HT-29 (cell line): ENCODE measurements around the gene NEDD4L. TPM values are rescaled to one million over a fixed set of nuclear protein-coding genes. Genes with fewer than 3 reads are reported as not detected.
A peak's percentile ranks its signal among the peaks of the same experiment; 100 is the strongest.

ENCODE experiments used
- DNase-seq: peaks from one replicate; pipeline ENCODE4 v3.0.0-alpha.2; 2015; ENCODE audit warnings: low spot score
- total RNA-seq: library from RNA; depleted of rRNA; stranded (reverse); fragments of >200 nt; shearing (Covaris generic); gene quantifications from 2 replicates; pipeline ENCODE4 v1.2.3, GENCODE V29; 2014

Gene NEDD4L
- total RNA-seq, 1 experiment from 2014 or later = 83.9 TPM

GRCh38 chr18:58117786-58118403, 73.9 kb downstream of the NEDD4L start:
- DNase-seq = peak; percentile 68

DNA sequence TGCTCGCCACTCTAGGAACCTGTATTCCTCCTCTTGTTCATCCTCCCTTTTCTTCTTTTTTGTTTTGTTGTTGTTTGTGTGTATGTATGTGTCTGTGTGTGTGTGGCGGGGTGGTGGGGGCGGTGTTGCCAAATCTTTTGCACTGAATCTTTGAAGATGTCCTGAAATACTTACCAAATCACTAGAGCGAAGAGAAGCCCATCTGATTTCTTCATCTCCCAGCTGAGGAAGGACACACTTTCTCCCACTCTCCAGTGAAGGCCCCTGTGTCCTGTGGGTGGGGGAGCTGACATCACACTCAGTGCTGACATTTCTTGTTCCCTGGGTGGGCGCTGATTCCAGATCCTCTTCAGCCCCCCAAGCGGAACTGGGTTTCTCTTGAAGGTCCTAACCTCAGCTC, 74.5 kb downstream of the NEDD4L start:
- no peak for DNase-seq

- no peak for DNase-seq
These were observed 75.8 kb downstream of the NEDD4L start for GRCh38 chr18:58119819-58120218.

DNA sequence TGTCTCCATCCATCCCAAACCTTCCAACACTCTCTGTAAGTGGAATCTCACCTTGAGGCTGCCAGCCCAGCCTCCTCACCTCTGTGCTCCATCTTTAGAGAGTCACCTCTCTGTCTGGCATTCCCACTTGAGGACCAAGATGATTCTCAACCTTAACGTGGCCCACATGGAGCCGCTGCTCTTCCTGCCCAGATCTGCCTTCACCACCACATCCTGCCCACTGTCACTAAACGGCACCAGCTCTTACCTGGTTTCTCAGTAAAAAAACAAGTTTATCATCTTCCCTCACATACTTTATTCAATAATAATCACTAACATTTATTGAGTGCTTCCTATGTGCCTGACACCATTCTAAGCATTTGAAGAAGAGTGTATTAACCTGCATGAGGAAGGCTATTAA, 80.4 kb downstream of the NEDD4L start:
- DNase-seq = no peak

DNA sequence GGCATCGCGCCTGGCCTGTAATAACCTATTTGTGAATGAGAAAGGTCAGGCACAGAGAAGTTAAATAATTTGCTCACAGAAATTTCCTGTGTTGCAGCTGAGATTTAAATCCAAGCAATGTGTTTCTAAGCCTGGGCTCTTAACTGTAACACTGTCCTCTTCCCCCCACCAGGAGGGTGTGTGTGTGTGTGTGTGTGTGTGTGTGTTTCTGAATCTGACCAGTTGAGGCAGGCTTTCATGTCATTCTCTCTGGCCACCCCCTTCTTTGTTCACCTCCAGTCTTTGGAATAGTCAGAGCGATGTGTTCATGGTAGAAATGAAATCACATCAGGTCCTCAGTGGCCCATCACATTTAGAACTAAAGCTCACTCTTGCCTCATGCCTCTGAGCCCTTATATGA, 81.2 kb downstream of the NEDD4L start:
- DNase-seq = no peak

DNA sequence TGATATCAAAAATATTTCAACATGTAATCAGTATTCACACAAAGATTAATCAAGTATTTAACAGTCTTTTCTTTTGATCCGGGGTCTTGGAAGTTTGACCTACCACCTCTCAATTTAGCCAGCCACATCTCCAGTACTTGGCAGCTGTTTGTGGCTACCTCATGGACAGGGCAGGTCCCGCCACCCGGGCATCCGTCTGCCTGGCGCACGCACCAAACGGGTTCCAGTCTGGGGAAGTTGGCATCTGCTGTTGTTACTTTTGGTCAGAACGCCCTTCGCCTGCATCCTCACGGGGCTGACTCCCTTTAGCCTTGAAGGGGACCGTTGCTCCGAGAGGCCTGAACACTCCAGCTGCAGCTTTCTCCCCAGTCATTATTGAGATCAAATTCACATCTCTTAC, 81.7 kb downstream of the NEDD4L start:
- DNase-seq = no peak

- DNase-seq = peak; percentile 22
These were observed 84.7 kb downstream of the NEDD4L start for GRCh38 chr18:58128381-58129374.

DNA sequence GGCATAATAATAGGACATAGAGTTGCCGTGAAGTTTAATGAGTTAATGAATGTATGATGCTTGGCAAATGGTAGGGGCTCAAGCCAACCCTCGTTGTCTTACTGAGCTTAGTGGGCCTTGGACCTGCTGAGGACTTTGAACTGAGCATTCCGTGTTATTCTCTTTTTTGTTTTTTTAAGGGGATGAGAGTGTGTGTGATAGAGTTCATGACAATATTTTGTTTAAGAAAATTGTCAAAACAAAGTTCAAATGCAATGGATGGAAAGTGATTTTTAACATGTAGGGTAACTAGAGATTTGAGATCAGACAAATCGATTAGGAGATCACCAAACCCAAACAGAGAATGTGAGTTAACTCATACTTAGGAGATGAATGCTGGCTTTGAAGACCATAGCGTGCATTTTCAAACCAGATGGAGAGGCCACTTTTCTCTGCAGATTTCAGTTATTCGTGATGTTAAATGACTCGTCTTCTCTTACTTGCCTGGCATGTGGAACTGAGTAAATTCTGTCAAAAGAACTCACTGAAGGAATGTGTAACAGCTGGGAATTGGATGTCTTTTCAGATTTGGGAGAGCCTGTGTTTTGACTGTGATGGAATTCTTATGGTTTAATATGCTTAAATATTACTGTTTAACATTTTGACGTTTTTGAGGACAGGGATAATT, 88.7 kb downstream of the NEDD4L start:
- DNase-seq = no peak

DNA sequence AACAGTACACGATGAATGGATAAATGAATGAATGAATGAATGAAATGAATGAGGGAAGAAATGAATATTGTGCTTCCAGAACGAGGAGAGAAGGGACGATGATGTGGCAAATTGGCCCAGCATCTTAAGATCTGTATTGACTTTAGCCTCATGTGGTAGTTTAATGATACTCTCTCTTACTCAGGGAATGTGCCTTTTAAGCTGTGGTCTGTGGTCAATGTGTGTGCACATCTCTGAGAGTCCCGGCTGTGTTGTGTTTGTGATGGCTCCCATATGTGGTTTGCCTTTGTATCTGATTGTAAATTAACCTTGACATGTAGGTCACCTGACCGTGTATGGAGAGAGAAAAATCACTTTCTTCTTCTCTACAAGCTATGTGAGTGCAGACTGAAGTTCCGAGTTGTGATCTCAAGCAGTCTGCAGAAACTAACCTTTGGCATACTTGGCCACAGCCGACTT, 91.2 kb downstream of the NEDD4L start:
- no peak for DNase-seq

- peak; percentile 73 for DNase-seq
These were observed 91.8 kb downstream of the NEDD4L start for GRCh38 chr18:58135701-58136331.

GRCh38 chr18:58136879-58137278, 92.9 kb downstream of the NEDD4L start:
- DNase-seq = no peak

DNA sequence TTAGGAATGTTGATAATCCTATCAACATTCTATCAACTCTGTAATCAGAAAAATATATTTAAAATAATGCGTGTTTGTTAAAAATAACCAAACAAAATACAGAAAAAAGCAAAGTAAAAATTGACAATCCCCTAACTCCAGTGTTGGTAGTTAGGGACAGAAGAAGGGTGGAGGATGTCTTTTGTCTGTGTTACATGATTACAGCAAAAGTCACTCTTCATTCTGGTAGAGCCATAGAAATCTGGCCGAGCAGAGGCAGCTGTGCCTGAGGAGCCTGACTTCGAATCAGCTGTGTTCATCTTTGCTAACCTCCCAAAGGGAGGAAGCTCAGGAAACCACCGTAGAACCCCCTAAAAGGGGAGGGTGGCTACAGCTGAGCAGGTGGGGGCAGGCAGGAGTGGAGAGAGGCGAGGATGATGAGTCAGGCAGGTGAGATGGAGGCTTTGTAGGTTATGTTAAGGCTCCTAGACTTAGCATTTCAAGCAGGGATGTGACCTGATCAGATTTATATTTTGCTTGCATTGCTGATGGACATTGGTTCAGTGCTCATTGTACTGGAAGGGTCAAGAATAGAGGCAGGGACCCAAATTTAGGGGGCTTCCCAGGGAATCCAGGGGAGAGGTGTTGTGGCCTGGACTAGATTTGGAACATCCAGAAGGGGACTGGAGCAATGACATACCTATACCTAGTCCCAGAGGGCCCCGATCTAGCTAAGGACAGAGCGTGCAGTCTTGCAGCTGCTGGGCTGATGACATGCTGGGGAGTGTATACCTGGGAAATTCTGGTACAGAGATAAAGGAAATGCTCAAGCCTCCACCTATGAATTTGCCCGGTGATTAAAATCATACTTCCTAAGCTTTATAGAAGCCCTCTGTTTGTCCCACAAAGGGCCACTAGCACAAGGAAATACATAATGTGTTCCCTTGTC, 95.7 kb downstream of the NEDD4L start:
- DNase-seq = no peak

DNA sequence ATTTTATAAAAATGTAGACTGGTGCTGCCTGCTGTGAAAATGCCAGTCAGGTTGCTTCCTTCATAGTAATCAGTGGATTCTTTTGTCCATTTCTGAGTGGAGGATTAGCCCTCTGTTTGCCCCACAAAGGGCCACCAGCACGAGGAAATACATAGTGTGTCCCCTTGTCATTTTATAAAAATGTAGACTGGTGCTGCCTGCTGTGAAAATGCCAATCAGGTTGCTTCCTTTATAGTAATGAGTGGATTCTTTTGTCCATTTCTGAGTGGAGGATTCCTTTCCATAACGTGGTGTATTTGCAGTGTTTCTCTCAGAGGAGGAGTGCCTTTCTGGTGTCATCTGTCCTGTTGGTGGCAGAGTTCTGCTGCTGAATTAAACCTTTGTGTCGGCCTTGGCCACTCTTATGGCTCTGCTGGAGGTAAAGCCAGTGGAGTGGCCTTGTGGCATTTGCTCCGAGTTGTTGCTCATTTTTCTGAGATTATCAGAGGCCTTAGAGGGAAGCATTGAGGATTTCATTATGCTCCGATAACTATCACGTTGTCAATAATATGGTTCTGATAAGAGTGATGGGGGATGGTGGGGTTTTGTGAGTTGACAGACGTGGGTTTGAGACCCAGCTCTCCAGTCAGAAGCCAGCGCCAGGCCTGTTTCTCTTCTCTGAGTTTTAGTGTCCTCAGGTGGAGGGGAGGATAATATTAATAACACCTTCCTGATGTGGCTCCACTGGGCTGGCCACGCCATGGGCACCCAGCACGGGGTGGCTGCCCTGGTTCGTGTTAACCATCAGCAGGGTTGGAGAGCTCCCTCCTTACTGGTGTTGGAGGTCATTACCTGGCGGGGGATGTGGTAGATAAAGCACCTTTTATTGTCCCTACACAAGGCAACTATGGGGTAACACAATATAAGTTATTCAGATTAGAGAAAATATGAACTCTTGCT, 96.6 kb downstream of the NEDD4L start:
- DNase-seq = no peak

GRCh38 chr18:58143386-58143785, 99.4 kb downstream of the NEDD4L start:
- DNase-seq = no peak

DNA sequence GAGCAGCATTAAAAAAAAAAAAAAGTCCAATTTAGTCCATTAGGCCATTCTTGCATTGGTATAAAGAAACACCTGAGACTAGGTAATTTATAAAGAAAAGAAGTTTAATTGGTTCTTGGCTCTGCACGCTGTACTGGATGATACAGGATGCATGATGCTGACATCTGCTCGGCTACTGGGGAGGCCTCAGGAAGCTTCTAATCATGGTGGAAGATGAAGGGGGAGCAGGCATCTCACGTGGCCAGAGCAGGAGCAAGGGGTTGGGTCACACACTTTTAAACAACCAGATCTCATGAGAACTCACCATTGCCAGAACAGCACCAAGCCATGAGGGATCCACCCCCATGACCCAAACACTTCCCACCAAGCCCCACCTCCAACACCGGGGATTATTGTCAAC, 100.1 kb downstream of the NEDD4L start:
- no peak for DNase-seq

- no peak for DNase-seq
These were observed 100.8 kb downstream of the NEDD4L start for GRCh38 chr18:58144671-58145285.

DNA sequence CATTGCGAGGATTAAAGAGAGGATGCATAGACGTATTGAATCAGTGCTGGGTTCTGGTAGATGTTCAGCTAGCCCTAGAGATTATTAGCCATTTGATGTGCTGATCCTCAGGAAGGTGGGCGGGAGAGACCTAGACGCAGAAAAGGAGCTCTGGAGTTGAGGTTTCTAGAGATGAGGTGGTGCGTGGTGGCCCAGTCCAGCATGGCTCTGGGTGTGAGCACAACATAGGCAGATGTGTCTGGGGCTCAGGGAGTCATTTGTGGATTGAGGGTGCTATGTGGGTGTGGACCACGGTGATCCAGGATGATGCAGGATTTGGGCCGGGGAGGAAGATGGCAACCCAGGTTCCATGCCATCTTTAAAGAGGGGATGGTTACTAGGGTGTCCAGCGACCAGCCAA, 102.1 kb downstream of the NEDD4L start:
- DNase-seq = no peak

DNA sequence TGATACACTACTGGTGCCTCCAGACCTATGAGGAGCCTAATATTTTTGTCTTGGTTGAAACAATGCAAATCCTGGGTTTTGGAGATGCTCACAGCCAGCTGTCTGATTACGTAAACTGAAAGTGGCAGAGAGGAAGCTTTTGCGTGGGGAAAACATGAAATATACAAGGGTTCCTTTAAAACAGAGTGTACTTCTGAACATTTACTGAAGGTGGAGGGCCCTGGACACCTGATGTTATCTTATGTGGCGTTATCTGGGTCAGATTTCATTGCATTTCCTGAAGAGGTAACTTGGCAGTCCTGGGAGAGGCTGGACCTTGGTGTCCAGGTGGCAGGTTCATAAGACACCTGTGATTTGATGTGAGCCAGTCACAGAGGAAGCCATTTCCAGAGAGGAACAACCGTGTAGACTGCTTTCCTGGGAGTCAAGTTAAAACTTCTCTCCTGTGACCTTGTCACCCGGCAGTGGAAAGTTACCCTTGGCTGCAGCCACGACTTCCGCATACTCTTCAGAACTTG, 105.0 kb downstream of the NEDD4L start:
- peak; percentile 38 for DNase-seq

DNA sequence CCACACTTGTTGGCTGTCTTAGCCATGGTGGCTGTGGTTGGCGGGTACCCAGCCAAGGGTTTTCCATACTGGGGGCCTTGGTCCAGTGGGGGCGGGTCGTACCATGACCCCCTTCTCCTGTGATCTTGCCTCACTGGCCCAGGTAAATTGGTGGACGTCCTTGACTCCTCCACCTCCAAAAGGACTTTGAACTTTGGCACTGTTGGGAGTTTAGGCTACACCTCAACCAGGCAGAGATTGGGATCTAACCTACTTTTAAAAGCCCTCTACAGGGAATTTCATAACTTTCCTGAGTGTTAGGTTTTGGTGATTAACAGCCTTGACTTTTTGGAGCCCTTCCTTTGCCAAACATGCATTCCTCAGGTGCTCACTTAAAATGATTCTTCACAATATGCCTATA, 106.7 kb downstream of the NEDD4L start:
- DNase-seq = no peak
